ENCODE results near the gene PSMD2.

The PSMD2 gene

GRCh38 chr3:184320104-184320445 is 21.0 kb downstream of the PSMD2 start:
- TF ChIP-seq CTCF (conservative IDR thresholded peaks at IDR 0.05; ENCODE audit: low read length) = no peak
- H3K4me3 ChIP-seq (ENCODE audit: low read length) = peak overlapping the region; percentile 47
- DNase-seq (ENCODE audit: low read depth) = peak; percentile 97

GRCh38 chr3:184321666-184322065 is 22.6 kb downstream of the PSMD2 start:
- DNase-seq (ENCODE audit: low read depth) = no peak
- no peak overlapping the region for H3K4me3 ChIP-seq (ENCODE audit: low read length)
- TF ChIP-seq CTCF (conservative IDR thresholded peaks at IDR 0.05; ENCODE audit: low read length) = no peak

- no peak overlapping the region for H3K4me3 ChIP-seq (ENCODE audit: low read length)
- TF ChIP-seq CTCF (conservative IDR thresholded peaks at IDR 0.05; ENCODE audit: low read length) = no peak
- peak; percentile 67 for DNase-seq (ENCODE audit: low read depth)
These were observed 23.9 kb downstream of the PSMD2 start for GRCh38 chr3:184322731-184323487.

- no peak for DNase-seq (ENCODE audit: low read depth)
- no peak for TF ChIP-seq CTCF (conservative IDR thresholded peaks at IDR 0.05; ENCODE audit: low read length)
- H3K4me3 ChIP-seq (ENCODE audit: low read length) = no peak overlapping the region
These were observed 24.7 kb downstream of the PSMD2 start for GRCh38 chr3:184323696-184324095.

- TF ChIP-seq CTCF (conservative IDR thresholded peaks at IDR 0.05; ENCODE audit: low read length) = no peak
- DNase-seq (ENCODE audit: low read depth) = no peak
- H3K4me3 ChIP-seq (ENCODE audit: low read length) = no peak overlapping the region
These were observed 26.2 kb downstream of the PSMD2 start for GRCh38 chr3:184325269-184325668.

GRCh38 chr3:184325715-184326369 is 26.8 kb downstream of the PSMD2 start:
- no peak for DNase-seq (ENCODE audit: low read depth)
- H3K4me3 ChIP-seq (ENCODE audit: low read length) = no peak overlapping the region
- TF ChIP-seq CTCF (conservative IDR thresholded peaks at IDR 0.05; ENCODE audit: low read length) = no peak

- no peak overlapping the region for H3K4me3 ChIP-seq (ENCODE audit: low read length)
- no peak for DNase-seq (ENCODE audit: low read depth)
- no peak for TF ChIP-seq CTCF (conservative IDR thresholded peaks at IDR 0.05; ENCODE audit: low read length)
These were observed 28.1 kb downstream of the PSMD2 start for GRCh38 chr3:184327171-184327570.

Data from AG10803 (cell line).